NOMO-1 treated with dmso at 0.1 percent for 144 hours (cell line): Measurements from ENCODE around the gene FAM181B.
"Not testable (repeated sequence)": the region's sequence is repeated elsewhere in the genome, so short reads cannot be mapped to it uniquely, and the experiment has no call there.

ENCODE experiments used
- DNase-seq: peaks from one replicate; lab custom pipeline; 2025; ENCODE audit not compliant: unreplicated experiment; lab: John Stamatoyannopoulos, UW

The FAM181B gene

GRCh38 chr11:82732734-82733443, 775 bp downstream of the FAM181B start:
- no peak for DNase-seq

DNA sequence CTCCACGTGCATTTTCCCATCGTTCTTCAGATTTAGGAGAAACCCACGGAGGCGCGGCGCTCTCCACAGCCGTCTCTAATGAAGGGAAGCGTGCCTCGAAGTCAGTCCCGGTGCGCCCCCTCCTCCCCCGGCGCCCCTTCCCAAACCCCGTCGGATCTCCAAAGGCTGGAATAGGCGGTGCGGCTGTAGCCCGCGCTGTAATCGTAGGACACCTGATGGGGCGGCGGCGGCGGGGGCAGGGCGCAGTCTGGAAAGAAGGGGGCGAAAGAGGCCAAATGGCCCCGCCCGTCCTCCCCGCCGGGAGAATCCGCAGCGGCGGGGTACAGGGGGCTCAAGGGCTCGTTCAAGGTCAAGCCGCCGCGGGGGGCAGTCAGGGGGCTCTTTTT, 1.3 kb downstream of the FAM181B start:
- DNase-seq: no peak

DNA sequence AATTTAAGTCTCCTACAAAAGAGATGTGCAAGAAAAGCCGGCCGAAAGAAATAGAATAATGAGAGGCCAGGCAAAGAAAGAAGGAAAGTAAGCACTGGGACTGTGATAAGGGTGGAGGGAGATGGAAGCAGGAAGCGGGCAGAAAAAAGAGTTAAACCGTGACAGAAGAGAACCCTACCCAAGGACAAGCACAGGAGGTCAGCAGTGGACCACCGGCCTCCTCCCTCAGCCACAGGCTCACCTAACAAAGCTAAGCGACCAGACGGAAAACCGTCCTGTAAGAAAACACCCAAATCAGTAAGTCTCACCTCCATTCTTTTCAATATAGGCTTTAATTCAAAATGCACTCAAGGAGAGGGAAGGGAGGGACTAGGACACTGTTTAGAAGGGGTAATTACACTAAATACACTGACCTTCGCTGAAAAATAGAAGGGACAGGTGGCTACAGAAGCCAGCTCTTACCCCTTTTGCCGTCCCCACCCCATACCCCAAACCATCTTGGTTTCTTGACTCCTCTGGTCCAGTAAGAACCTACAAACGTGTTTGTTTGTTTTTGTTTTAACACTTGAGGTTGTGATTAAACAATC, 1.9 kb downstream of the FAM181B start:
- DNase-seq: no peak

DNA sequence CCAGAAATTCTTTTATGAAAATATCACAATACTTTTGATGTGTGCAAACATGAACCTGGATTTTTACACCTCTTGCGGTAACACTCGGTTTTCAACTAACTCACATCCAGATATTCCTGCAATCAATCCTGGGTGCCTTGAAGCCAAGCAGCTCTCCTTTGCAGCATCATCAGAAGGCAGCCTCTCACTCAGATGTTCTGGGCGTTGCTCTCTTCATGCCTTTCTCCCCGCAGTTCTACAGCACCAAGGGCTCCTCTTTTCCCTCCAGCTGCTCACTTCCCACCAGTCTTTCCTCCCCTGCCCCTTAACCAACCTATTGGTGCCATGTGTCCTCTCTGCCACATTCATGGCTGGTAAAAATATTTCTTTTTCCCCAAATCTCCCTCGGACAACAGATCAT, 2.9 kb downstream of the FAM181B start:
- no peak for DNase-seq

- DNase-seq: no peak
Observed at GRCh38 chr11:82730286-82730685, 3.4 kb downstream of the FAM181B start.

DNA sequence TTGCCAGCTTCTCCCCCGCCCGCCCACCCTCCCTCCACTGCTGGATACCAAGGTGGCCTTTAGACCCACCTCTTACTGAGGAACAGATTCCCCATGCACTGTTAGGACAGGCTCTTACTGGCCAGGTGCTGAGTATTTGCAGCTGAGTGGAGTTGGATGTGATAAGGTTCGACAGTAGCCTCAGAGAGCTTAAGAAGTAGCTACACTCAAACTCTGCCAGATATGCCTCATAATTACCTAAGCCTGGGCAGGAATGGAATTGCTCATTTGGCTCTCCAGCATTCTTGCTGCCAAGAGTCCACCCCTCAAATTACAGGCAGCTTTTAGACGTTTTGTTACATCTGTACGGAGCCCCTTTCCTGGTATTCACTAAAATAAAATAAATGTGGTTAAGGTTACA, 9.6 kb downstream of the FAM181B start:
- DNase-seq: no peak

DNA sequence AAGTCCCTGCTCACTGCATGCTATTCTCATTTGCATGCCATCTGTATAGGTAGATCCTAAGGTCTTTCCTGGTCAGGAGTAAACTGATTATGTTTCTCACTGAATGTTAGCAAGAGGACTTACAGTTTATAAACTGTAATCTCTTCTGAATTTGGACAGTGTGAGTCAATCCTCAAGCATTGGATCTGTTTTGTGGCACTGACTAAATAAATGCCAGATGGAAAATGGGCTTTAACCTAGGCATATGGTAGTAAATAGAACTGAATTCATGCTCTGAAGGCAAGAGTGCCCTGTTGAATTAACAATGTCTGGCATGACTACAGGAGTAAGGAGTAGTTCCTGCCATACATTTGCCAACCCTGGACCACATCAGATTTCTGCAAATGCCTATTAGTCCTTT, 11.4 kb downstream of the FAM181B start:
- DNase-seq: no peak

DNA sequence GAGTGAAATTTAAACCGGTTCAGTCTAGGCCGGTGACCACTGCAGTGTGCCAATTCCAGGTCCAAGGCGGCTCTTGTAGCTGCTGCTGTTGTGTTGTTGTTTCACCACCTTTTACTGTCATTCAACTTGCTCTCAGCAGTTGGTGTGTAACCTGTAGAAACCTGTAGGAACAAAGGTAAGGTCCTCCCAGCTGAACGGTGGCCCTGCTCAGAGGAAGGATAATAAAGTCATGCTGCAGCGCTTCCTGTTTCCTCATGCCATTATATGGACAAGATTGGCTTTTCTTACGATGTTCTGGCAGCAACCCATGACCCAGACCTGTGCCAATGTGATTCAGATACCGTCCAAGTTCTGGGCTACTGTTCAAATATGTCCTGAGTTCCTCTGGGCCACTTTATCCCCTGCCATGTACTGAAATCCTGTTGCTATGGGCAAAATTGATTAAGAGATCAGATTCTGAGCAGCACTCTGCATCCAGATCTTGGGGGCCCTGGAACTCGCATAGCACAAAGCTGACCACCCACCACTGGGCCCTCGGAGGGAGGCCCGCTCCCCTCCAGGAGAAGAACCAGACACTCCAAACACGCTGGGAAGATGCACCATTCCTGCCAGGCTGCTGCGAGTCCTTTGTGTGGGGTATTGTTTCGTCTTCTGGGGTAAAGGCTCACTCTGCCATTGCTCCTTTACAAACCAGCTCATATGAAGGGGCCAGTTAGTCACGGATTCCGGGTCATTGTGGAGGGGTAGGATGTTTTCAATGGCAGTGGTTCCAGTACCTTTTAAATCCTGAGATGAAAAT, 13.2 kb downstream of the FAM181B start:
- DNase-seq: no peak

DNA sequence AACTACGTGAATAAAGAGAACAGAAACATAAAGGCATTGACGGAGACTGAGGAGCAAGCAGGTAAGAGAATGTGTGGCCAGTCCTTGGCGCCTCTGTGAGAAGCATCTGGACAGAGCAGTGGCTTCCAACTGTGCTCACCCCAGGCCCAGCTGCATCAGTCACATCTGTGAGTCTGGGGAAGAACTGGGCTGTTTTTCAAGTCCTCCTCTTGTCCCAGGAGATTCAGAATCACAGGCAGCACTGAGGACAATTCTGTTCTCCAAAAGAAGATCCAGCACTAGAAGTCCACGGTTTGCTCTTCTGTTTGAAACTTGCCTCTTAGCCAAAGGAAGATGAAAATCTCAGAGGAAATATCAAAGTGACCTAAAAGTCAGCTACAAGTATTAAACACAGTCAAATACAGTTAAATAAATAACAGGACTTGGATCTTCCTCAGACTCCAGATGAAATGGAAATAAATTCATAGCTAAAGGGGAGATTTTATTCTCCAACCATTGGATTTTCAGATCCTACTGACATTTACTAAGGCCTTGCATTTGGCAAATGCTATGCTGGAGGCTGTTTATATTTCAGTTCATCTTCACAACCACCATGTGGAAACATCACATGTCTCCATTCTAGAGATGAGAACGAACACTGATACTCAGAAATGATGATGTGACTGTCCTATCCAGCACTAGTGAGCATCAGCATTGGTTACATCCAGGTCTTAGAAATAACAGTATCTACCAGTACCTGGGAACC, 14.1 kb downstream of the FAM181B start:
- DNase-seq: no peak

DNA sequence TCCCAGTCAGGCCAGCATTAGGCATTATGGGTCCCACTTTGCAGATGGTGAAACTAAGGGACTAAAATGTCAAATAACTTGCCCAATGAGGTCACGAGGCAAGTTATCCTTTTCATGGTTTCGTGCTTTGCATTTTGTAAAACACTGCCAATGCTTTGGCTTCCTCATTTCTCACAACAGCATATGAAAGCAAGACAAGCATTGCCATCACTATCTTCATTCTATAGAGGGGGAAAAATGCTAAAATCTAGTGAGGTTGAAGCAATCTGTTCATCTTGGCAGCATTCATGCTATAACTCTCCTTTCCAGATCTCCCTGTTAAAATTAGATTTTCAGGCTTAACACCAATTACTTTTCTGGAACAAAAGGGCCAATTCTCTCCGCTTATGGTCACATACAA, 14.8 kb downstream of the FAM181B start:
- DNase-seq: no peak

- DNase-seq: peak; percentile 11
Observed at GRCh38 chr11:82718307-82718706, 15.4 kb downstream of the FAM181B start.

- no peak for DNase-seq
Observed at GRCh38 chr11:82714346-82715174, 19.1 kb downstream of the FAM181B start.

GRCh38 chr11:82711648-82712047, 22.0 kb downstream of the FAM181B start:
- DNase-seq: no peak

DNA sequence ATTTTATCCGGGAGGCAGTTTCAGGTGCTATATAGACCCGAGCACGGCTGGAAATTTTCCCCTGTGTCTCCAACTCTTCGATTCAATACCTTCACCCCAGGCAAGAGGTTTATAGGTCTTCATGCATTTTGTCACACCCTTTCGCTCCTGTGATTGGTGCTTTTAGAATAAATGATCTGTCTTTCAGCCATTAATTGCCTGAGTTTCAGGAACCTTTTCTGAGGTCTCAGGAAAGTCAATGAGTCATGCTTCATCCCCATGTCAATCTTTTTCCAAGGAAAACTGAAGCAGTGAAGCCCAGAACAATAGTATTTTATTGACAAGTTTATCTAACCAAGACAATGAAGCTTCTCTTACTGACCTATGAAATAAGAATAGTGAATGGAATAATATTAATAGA, 29.9 kb downstream of the FAM181B start:
- no peak for DNase-seq

GRCh38 chr11:82703226-82703625, 30.4 kb downstream of the FAM181B start:
- DNase-seq: no peak

DNA sequence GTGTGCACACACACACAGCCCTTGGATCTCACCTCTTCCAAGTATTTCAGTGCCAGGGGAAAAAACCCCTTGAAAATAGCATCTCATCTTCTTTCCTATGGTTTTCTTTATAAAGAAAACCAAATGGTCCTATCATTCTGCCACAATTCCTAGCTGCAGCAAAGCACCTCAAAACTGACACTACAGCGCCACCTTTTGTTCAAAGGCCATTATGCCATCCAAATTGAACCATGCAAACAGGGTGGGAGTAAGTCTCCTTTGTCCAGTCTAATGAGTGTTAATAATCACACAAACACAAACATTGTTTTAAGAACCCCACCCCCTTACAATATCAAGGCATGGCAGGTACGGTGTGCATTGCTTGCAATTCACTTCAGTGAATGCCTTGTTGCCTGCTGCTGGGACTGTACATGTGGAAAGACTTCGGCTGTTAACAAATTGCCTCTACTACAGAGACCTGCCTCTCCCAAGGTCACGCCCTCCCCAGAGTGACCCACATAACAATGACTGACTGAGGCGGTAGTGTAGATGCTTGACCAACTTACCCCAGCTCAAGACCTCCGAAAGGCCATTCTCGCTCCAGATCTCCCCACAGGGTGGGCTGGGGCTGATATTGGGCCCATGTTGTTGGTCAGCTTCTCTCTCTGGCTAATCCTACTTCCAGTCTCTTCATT, 31.7 kb downstream of the FAM181B start:
- no peak for DNase-seq

- no peak for DNase-seq
Observed at GRCh38 chr11:82698576-82699352, 34.9 kb downstream of the FAM181B start.

- no peak for DNase-seq
Observed at GRCh38 chr11:82692981-82693380, 40.7 kb downstream of the FAM181B start.

- not testable (repeated sequence) for DNase-seq
Observed at GRCh38 chr11:82689347-82689746, 44.3 kb downstream of the FAM181B start.
